ENCODE measurements around the gene NCOA3.

NCOA3 gene

DNA sequence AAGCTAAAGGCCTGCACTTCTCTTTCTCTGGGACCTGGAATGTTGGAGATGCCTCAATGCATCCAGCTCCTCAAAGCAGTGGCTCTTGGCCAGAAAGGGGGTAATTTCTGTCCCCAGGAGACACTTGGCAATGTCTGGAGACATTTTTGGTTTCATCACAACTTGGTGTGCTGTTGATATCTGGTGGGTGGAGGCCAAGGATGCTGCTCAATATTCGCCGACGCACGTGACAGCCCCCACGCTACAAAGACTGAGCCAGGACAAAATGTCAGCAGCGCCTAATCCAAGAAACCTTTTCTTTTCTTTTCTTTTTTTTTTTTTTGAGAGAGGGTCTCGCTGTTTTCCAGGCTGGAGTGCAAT lies 203.8 kb downstream of the NCOA3 start:
- H3F3A ChIP-seq (ENCODE audit: insufficient read depth, low read length), result no peaks in the 10 kb centered on the region
- no peak overlapping the region for H2AFZ ChIP-seq (ENCODE audit: low read length)
- no peaks in the 10 kb centered on the region for H3K36me3 ChIP-seq (ENCODE audit: insufficient read depth, low read length)
- H3K9ac ChIP-seq (ENCODE audit: low read length), result no peak overlapping the region
- no peaks in the 10 kb centered on the region for H3K9me2 ChIP-seq (ENCODE audit: low read depth, low read length)
- H3K4me1 ChIP-seq (ENCODE audit: insufficient read depth, low read length, severe bottlenecking), result no peaks in the 10 kb centered on the region
- H3K4me3 ChIP-seq (ENCODE audit: low read depth, low read length, poor library complexity, severe bottlenecking), result no peak overlapping the region
- no peaks in the 10 kb centered on the region for H4K20me1 ChIP-seq (ENCODE audit: insufficient read depth, low read length)
- H3K4me2 ChIP-seq (ENCODE audit: low read length), result no peak overlapping the region
- H3K27ac ChIP-seq (ENCODE audit: low read depth, low read length, poor library complexity, severe bottlenecking), result no peak overlapping the region
- H3K79me2 ChIP-seq (ENCODE audit: insufficient read depth, low read length), result no peaks in the 10 kb centered on the region
- no peak for TF ChIP-seq EZH2 (IDR thresholded peaks at IDR 0.05; ENCODE audit: borderline replicate concordance, low read length)
- TF ChIP-seq, protein P1, sequence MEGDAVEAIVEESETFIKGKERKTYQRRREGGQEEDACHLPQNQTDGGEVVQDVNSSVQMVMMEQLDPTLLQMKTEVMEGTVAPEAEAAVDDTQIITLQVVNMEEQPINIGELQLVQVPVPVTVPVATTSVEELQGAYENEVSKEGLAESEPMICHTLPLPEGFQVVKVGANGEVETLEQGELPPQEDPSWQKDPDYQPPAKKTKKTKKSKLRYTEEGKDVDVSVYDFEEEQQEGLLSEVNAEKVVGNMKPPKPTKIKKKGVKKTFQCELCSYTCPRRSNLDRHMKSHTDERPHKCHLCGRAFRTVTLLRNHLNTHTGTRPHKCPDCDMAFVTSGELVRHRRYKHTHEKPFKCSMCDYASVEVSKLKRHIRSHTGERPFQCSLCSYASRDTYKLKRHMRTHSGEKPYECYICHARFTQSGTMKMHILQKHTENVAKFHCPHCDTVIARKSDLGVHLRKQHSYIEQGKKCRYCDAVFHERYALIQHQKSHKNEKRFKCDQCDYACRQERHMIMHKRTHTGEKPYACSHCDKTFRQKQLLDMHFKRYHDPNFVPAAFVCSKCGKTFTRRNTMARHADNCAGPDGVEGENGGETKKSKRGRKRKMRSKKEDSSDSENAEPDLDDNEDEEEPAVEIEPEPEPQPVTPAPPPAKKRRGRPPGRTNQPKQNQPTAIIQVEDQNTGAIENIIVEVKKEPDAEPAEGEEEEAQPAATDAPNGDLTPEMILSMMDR (IDR thresholded peaks at IDR 0.05; ENCODE audit: low read length), result no peak
- H3K9me3 ChIP-seq (ENCODE audit: low read length), result no peaks in the 10 kb centered on the region
- H3K27me3 ChIP-seq (ENCODE audit: insufficient read depth, low read length), result no peaks in the 10 kb centered on the region

DNA sequence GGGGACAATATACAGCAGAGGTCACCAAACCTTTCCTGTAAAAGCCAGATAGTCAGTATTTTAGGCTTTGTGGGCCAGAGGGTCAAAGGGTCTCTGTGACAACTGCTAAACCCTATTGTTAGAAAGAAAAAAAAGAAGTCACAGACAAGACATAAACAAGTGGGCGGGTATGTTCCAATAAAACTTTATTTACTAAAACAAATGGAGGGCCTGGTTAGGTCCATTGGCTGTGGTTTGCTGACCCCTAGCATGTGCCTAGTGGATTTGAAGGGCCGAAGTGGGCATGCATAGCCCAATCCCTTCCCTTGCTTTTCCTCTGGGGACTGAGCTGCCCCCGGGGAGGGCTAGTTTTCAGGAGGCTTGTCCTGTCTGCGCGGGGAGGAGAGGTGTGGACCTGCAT lies 204.7 kb downstream of the NCOA3 start:
- H3K9ac ChIP-seq (ENCODE audit: low read length), result no peak overlapping the region
- no peaks in the 10 kb centered on the region for H3K79me2 ChIP-seq (ENCODE audit: insufficient read depth, low read length)
- no peaks in the 10 kb centered on the region for H3K9me3 ChIP-seq (ENCODE audit: low read length)
- TF ChIP-seq, protein P1 (IDR thresholded peaks at IDR 0.05; ENCODE audit: low read length), result no peak
- TF ChIP-seq EZH2 (IDR thresholded peaks at IDR 0.05; ENCODE audit: borderline replicate concordance, low read length), result no peak
- no peak overlapping the region for H3K27ac ChIP-seq (ENCODE audit: low read depth, low read length, poor library complexity, severe bottlenecking)
- H3K27me3 ChIP-seq (ENCODE audit: insufficient read depth, low read length), result no peaks in the 10 kb centered on the region
- H3K9me2 ChIP-seq (ENCODE audit: low read depth, low read length), result no peaks in the 10 kb centered on the region
- H4K20me1 ChIP-seq (ENCODE audit: insufficient read depth, low read length), result no peaks in the 10 kb centered on the region
- H3K36me3 ChIP-seq (ENCODE audit: insufficient read depth, low read length), result no peaks in the 10 kb centered on the region
- no peaks in the 10 kb centered on the region for H3K4me1 ChIP-seq (ENCODE audit: insufficient read depth, low read length, severe bottlenecking)
- H2AFZ ChIP-seq (ENCODE audit: low read length), result no peak overlapping the region
- no peak overlapping the region for H3K4me2 ChIP-seq (ENCODE audit: low read length)
- H3F3A ChIP-seq (ENCODE audit: insufficient read depth, low read length), result no peaks in the 10 kb centered on the region
- H3K4me3 ChIP-seq (ENCODE audit: low read depth, low read length, poor library complexity, severe bottlenecking), result no peak overlapping the region

Measured in OCI-LY1 (cell line).